Measurements from ENCODE around the gene EGFLAM. TPM values are rescaled to one million over a fixed set of nuclear protein-coding genes. Genes with fewer than 3 reads are reported as not detected.

EGFLAM gene
- total and polyA plus RNA-seq, 9 of the 15 experiments (the other 6 are each of a cell fraction or from before 2014, with no cell fraction given), result 0.09 to 2.5 (median 1.0) TPM

GRCh38 chr5:38506302-38506701, 247.9 kb downstream of the EGFLAM start:
- CTCF ChIA-PET (ENCODE audit: low intra/inter-chr PET ratio), result interaction anchor here (0.7 kb wide), 1 partner anchor 465 kb away, joined by 5 read pairs; no protein-coding TSS in a partner anchor
- no peak for TF ChIP-seq DIDO1 (tag; IDR thresholded peaks at IDR 0.05; ENCODE audit: low read depth)
- TF ChIP-seq, protein P1, sequence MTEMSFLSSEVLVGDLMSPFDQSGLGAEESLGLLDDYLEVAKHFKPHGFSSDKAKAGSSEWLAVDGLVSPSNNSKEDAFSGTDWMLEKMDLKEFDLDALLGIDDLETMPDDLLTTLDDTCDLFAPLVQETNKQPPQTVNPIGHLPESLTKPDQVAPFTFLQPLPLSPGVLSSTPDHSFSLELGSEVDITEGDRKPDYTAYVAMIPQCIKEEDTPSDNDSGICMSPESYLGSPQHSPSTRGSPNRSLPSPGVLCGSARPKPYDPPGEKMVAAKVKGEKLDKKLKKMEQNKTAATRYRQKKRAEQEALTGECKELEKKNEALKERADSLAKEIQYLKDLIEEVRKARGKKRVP (CRISPR knock-in tag; IDR thresholded peaks at IDR 0.05), result no peak
- TF ChIP-seq HOXB6 (CRISPR knock-in tag; IDR thresholded peaks at IDR 0.05; ENCODE audit: borderline replicate concordance), result no peak
- TF ChIP-seq DPF2 (IDR thresholded peaks at IDR 0.05), result no peak
- TF ChIP-seq CBX8 (IDR thresholded peaks at IDR 0.05; ENCODE audit: borderline replicate concordance, extremely low read depth, low read depth, low read length, poor library complexity, severe bottlenecking), result no peak
- TF ChIP-seq FOXJ2 (tag; IDR thresholded peaks at IDR 0.05), result no peak
- TF ChIP-seq, protein P2, sequence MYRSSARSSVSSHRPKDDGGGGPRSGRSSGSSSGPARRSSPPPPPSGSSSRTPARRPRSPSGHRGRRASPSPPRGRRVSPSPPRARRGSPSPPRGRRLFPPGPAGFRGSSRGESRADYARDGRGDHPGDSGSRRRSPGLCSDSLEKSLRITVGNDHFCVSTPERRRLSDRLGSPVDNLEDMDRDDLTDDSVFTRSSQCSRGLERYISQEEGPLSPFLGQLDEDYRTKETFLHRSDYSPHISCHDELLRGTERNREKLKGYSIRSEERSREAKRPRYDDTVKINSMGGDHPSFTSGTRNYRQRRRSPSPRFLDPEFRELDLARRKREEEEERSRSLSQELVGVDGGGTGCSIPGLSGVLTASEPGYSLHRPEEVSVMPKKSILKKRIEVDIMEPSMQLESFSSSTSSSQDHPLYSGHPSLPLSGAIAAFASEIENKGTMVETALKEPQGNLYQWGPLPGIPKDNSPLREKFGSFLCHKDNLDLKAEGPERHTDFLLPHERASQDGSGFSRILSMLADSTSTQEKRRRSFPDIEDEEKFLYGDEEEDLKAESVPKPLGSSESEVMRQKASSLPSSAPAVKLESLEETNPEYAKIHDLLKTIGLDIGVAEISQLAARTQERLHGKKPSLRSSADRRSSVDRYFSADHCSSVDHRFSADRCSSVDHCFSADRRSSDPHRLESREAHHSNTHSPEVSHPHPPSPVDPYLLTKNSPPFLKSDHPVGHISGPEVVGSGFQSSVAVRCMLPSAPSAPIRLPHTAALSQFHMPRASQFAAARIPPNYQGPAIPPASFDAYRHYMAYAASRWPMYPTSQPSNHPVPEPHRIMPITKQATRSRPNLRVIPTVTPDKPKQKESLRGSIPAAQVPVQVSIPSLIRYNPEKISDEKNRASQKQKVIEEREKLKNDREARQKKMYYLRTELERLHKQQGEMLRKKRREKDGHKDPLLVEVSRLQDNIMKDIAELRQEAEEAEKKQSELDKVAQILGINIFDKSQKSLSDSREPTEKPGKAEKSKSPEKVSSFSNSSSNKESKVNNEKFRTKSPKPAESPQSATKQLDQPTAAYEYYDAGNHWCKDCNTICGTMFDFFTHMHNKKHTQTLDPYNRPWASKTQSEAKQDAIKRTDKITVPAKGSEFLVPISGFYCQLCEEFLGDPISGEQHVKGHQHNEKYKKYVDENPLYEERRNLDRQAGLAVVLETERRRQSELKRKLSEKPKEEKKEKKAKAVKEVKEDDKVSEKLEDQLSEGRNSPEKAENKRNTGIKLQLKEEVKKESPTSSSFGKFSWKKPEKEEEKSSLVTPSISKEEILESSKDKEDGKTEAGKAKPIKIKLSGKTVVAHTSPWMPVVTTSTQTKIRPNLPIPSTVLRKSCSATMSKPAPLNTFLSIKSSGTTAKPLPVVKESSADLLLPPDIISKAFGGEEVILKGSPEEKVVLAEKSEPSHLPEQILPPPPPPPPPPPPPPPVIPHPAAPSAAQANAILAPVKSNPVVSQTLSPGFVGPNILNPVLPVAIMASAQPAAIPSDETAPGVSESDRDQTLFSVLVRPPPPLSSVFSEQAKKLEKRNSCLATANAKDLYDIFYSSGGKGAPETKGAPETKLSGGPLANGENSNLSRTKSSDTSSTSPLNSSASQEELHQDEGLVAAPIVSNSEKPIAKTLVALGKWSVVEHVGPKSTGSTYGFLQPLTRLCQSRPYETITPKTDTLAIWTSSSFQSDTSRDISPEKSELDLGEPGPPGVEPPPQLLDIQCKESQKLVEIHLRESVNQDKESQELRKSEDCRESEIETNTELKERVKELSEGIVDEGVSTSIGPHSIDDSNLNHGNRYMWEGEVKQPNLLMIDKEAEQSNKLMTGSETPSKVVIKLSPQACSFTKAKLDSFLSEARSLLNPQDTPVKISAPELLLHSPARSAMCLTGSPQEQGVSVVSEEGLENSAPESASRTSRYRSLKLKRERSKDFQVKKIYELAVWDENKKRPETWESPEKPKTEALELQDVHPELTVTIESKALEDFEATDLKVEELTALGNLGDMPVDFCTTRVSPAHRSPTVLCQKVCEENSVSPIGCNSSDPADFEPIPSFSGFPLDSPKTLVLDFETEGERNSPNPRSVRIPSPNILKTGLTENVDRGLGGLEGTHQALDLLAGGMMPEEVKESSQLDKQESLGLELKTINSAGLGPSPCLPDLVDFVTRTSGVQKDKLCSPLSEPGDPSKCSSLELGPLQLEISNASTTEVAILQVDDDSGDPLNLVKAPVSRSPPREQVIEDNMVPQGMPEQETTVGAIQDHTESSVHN (IDR thresholded peaks at IDR 0.05; ENCODE audit: borderline replicate concordance in 1 of 2, low read depth in 1 of 2), result no peak
- TF ChIP-seq MYNN (IDR thresholded peaks at IDR 0.05), result no peak
- TF ChIP-seq MYNN (CRISPR knock-in tag; IDR thresholded peaks at IDR 0.05), result no peak
- no peak for TF ChIP-seq PTTG1 (tag; IDR thresholded peaks at IDR 0.05; ENCODE audit: low read depth)
- TF ChIP-seq NR0B1 (IDR thresholded peaks at IDR 0.05; ENCODE audit: partially characterized antibody), result no peak
- TF ChIP-seq U2AF1 (optimal IDR thresholded peaks at IDR 0.05; ENCODE audit: low read depth, low read length), result no peak
- TF ChIP-seq FOXK2 (conservative IDR thresholded peaks at IDR 0.05 in 1 of 2, IDR thresholded peaks at IDR 0.05 in 1 of 2; ENCODE audit: low read depth in 2 of 2), result no peak

More at GRCh38 chr5:38506302-38506701, 247.9 kb downstream of the EGFLAM start:
- Histone ChIP-seq H3K27ac (ENCODE audit: extremely low read depth, low read depth, low read length) (no peak overlapping the region), H4K20me1 (replicated peaks; ENCODE audit: control insufficient read depth, insufficient read depth, low read length) (no peaks in the 10 kb centered on the region), H3K79me2 (ENCODE audit: control insufficient read depth, insufficient read depth, low read length) (no peaks in the 10 kb centered on the region), H3K4me3 (no peak overlapping the region), H3K36me3 (ENCODE audit: control insufficient read depth, insufficient read depth, low read length) (no peaks in the 10 kb centered on the region), H3K27me3 (ENCODE audit: control insufficient read depth in 2 of 2, insufficient read depth in 2 of 2, low read length in 2 of 2) (no peaks in the 10 kb centered on the region), H3K4me1 (replicated peaks in 1 of 2; ENCODE audit: control insufficient read depth in 2 of 2, insufficient read depth in 2 of 2, low read length in 2 of 2) (no peaks in the 10 kb centered on the region), H3K9me3 (replicated peaks; ENCODE audit: control insufficient read depth, insufficient read depth, low read depth, low read length) (no peaks in the 10 kb centered on the region), H3K9me1 (ENCODE audit: control insufficient read depth, insufficient read depth, low read length) (no peaks in the 10 kb centered on the region), H2AFZ (ENCODE audit: low read depth, low read length) (no peak overlapping the region), H3K9ac (ENCODE audit: insufficient read depth in 1 of 2, low read depth in 2 of 2, low read length in 2 of 2) (no peak overlapping the region), H3K4me2 (ENCODE audit: insufficient read depth, low read length) (no peak overlapping the region)
- DNase-seq (ENCODE audit: extremely low read depth in 1 of 4, low spot score in 3 of 4) (no peak), FAIRE-seq (no peak), ATAC-seq (no peak)
- WGBS (ENCODE audit: insufficient coverage, low coverage, missing lambda C conversion rate), result 10% methylated on average over 3 of the region's 3 CpGs
- intact Hi-C loops (cut with micrococcal nuclease), result no loop called here
- no TSS peak for BruUV-seq (replicated peaks)
- in situ Hi-C loops (cut with MboI), result no loop called here
- POLR2A ChIA-PET, result interaction anchor here (0.6 kb wide), 1 partner anchor 13 kb away, joined by 3 read pairs; no protein-coding TSS in a partner anchor

Data from K562 (cell line).